Fibroblast of lung (primary cell): ENCODE measurements around the gene ARMCX4.

Source experiments
- CTCF ChIP-seq, 2 donors: IDR thresholded peaks in 1 of 2; conservative IDR thresholded peaks in 1 of 2; 1 replicate in 1 of 2; 2 replicates in 1 of 2; pipeline ENCODE4 v1.5.1; 2011 to 2012; ENCODE audit warnings: low read length in 2 of 2, control low read depth in 1 of 2, inconsistent platforms in 1 of 2, low read depth in 1 of 2, mild to moderate bottlenecking in 1 of 2
- EZH2 ChIP-seq: IDR thresholded peaks from 2 replicates; pipeline ENCODE4 v1.5.1; 2012; ENCODE audit warnings: low read length, control low read depth, mild to moderate bottlenecking; ENCODE audit errors: missing control alignments

GRCh38 chrX:101449279-101449678, 36.0 kb upstream of the ARMCX4 start:
- no peak for TF ChIP-seq CTCF (conservative IDR thresholded peaks at IDR 0.05 in 1 of 2, IDR thresholded peaks at IDR 0.05 in 1 of 2; ENCODE audit: low read depth in 1 of 2, low read length in 2 of 2)
- TF ChIP-seq EZH2: no peak
